ENCODE measurements around the gene SPTBN2. TPM values are rescaled to one million over a fixed set of nuclear protein-coding genes. Genes with fewer than 3 reads are reported as not detected.
"Not testable (repeated sequence)": the region's sequence is repeated elsewhere in the genome, so short reads cannot be mapped to it uniquely, and the experiment has no call there.

Gene SPTBN2
- total RNA-seq, 1 experiment from 2014 or later: 30.9 TPM

GRCh38 chr11:66724167-66724566 lies 4.8 kb downstream of the SPTBN2 start:
- DNase-seq (ENCODE audit: low spot score): not testable (repeated sequence)

DNA sequence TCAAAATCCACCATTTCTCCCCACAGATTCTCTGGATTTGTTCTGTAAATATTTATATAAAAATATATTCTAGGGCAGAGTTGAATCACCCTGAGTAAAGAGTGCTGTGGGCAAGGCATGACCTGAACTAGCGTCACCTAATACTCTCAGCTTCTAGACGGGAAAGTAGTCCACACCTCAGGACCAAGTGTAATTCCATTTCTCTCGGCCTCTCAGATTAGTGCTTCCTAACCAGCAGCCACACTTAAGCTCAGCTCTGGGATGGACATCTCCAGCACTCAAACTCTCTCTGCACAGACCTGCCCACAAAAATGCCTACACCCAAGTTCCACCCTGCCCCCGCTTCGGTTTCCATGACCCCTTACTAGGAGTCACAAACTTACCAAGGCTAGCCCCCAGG lies 5.3 kb downstream of the SPTBN2 start:
- peak; percentile 55 for DNase-seq (ENCODE audit: low spot score)

- DNase-seq (ENCODE audit: low spot score): no peak
Measured at GRCh38 chr11:66722745-66723651, 6.0 kb downstream of the SPTBN2 start.

DNA sequence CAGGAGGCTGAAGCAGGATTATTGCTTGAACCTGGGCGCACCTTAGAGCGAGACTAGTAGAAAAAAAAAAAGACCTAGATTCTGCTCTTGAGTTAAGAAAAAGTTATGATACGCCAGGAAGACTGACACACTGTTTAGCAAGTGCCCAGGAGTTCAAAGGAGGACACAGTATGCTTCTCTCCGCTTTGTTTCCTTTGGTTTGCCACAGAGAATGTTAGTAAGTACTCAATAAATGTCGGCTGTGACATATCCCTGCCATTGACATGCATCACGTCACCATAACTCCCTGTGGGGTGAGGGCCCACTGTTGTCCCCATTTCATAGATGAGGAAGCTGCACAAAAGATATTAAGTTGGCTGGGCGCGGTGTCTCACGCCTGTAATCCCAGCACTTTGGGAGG lies 7.1 kb downstream of the SPTBN2 start:
- no peak for DNase-seq (ENCODE audit: low spot score)

GRCh38 chr11:66720899-66721470 lies 8.0 kb downstream of the SPTBN2 start:
- no peak for DNase-seq (ENCODE audit: low spot score)

GRCh38 chr11:66720223-66720898 lies 8.7 kb downstream of the SPTBN2 start:
- peak; percentile 97 for DNase-seq (ENCODE audit: low spot score)

DNA sequence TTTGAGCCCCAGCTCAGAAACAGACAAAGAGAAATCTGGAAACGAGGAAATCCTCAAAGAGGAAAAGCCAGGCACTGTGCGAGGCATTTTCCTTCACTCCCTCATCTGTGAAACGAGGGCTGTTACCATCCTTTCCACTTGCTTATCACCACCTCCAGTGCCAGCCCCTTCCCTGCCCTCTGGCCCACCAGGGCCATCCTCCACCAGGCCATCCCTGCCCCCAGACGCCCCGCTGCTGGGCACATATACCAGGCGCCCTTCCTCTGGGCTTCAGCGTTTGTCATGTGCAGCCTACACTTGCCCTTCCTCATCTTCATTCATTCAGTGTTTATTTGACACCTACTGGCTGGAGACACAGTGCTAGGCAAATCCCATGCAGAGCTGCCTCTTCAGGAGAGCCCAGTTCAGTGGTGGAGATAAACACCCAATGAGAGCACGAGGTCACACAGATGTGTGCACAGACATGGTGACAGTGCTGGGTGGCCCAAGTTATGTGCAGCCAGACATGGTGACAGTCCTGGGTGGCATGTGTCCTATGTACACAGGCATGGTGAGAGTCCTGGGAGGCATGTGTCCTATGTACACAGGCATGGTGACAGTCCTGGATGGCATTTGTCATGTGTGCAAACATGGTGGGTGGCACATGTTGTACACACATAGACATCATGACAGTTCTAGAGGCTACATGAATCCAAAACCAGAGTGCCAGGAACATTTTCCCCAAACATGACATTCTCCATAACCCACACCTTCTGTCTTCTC lies 9.7 kb downstream of the SPTBN2 start:
- DNase-seq (ENCODE audit: low spot score): peak; percentile 25

DNA sequence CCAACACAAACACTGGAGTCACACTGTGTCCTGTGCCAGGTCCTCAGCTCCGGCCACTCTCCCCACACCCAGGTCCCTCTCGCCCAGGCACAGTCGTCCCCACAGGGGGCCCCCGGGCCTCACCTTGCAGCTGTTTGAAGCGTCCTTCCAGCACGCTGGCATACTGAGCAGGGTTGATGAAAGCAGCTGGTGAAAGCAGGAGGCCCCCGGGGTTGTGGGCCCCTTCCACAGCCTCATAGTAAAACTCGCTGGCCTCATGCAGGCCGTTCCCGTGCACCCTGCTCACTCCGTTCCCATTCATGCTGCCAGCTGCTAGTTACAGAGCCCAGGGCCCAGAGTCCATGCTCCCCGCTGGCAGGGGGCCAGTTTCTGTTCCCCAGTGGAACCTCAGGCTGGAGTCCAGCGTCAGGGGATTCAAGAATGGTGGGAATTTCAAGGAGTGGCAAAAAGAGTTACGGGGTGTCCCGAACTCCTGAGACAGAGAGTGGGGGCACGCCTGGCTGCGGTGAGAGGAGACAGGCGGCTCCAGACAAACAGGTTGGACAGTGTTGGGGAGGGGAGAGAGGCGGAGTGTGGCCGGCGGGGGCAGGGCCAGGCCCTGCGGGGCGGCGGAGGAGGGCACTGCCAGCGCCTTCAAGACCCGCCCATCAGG lies 10.6 kb downstream of the SPTBN2 start:
- peak; percentile 85 for DNase-seq (ENCODE audit: low spot score)

- DNase-seq (ENCODE audit: low spot score): no peak
Measured at GRCh38 chr11:66717925-66718319, 11.1 kb downstream of the SPTBN2 start.

GRCh38 chr11:66716996-66717395 lies 12.0 kb downstream of the SPTBN2 start:
- no peak for DNase-seq (ENCODE audit: low spot score)

DNA sequence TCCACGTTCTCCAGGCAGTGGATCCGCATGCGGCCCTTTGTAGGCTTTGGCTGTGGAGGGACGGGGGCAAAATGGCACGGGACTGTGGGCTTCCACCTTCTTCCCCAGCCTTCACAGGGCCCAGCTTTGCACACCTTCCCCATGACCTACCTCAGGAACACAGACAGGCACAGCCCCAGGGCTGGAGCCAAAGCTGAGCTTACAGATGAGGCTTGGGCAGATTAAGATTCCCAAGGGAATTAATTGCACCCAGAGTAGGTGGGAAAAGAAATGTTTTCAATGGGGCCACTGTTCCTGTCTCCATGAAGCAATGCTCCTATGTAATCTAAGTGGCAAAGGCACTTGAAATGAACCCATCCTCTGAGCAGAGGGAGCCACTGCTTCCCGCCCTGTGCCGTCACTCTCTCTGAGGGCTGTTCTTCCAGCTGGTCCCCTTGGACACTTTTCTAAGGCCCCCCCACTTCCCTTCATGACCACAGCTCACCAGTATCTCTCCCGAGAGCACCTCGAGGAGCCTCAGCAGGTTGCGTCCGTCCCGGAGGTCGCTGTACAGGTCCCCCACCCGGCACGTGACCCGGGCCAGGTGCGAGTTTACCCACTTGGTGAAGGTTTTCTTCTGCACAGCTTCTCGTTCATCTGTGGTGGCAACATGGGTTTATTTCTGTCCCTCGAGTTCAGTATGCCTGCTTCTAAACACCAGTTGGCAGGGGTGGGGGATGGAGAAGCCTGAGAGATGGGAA lies 13.5 kb downstream of the SPTBN2 start:
- no peak for DNase-seq (ENCODE audit: low spot score)

GRCh38 chr11:66713746-66714480 lies 15.1 kb downstream of the SPTBN2 start:
- DNase-seq (ENCODE audit: low spot score): no peak

DNA sequence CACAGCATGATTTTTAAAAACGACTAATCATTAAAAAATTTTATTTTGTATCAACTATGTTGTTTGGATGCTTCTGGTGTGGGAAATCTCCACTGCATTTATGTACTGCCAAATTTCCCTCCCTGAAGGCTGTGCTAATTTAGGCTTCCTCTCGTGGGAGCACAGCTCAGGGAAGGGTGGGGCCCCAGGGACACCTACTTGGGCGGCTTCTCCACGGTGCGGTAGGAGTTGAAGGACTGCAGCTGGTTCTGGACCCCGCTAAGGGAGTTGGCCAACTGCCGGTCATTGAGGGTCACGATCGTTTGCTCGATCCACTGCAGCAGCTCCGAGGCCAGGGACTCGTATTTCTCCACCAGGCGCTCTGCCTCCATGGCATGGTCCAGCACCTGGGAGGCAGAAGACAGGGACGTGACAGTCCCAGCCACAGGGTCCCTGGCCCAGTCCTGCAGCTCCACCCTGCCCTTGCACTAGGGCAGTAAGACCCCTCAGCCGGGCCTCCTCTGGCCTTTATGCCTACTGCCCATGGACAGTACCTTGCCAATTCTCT lies 18.6 kb downstream of the SPTBN2 start:
- no peak for DNase-seq (ENCODE audit: low spot score)

DNA sequence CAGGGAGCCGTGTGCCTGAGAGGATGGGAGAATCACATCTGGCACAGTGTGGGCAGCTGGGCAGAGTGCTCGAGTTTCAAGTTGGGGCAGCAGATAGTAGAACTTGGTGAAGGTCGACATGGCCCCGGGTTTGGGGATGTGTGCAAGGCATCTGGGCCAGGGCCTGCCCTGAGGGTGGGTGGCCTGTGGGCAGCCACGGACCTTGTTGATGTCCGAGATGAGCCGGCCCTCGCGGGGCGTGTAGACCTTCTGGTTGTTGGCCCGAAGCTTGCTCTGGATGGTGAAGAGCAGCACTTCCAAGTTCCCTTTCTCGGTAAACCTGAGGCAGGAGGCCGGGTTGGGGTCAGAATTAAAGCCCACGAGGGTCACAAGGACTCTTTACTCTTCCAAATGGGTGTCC lies 20.3 kb downstream of the SPTBN2 start:
- DNase-seq (ENCODE audit: low spot score): no peak

DNA sequence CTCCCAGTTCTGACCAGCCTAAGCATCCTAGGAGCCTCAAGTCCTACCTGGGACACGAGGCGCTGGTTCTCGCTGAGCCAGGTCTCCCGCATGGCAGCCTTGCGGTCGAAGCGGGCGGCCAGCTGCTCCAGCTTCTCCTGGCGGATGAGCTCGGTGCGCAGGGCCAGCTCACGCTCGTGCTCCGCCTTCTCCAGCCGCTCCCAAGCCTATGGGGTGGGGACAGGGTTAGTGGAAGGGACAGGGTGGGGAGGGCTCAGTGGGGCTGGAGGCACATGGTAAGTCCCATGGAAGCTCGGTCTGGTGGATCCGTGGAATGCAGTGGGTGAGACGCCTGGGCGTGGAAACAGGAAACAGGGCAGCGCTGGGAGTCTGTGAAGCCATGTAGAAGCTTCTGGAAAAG lies 20.9 kb downstream of the SPTBN2 start:
- no peak for DNase-seq (ENCODE audit: low spot score)

DNA sequence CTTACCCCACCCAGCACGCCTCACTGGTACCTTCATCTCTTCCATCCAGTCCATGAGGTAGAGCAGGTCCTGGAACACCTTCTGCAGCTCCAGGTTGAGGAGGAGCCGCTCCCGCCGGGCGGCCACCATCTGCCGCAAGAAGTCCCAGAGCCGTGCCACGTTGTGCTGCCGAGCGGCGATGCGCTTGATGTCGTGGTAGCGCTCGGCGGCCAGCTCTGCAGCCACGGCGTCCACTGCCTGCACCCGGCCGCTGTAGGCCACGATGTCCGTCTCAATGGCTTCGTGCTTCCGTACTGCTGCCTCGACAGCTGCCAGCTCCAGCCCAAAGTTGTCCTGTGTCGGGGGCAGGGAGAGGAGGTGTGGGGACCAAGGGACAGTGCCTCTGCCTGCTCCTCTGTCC lies 21.5 kb downstream of the SPTBN2 start:
- DNase-seq (ENCODE audit: low spot score): no peak

GRCh38 chr11:66706989-66707388 lies 22.0 kb downstream of the SPTBN2 start:
- DNase-seq (ENCODE audit: low spot score): no peak

DNA sequence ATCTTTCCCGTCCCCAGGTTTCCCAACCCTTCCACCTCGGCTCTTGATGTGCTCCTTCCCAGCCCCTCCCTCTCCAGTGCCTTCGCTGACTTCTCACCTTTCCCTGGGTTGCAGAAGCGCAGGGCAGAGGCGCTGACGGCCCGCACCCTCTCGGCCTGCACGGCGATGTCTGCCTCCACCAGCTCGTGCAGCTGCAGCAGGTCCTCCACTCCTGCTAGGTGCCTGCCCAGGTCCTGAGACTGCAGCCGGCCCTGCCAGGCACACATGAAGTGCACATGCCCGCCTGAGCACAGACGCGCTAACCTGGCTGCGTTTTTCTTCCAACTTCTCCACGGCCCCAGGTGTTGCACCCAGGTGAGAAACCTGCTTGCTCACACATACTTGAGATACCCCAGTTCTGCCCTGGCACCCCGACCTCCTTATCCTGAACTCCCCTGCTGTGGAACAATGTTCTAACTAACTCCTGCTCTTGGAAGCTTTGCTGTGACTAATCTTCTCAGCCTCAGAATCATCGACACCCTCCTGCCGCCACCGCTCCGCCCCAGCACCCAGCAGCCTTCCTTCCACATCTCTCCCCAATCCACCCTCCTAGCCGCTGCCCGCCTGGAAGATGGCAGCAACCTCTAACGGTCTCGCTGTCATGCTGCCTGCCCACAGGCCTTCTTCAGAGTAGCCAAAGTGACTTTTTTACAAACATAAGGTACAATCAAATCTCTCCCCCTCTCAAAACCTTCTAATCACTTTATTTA lies 23.3 kb downstream of the SPTBN2 start:
- no peak for DNase-seq (ENCODE audit: low spot score)

Data from HT-29 (cell line).